HepG2 (cell line): ENCODE data around the gene LDLRAD4. TPM values are rescaled to one million over a fixed set of nuclear protein-coding genes. Genes with fewer than 3 reads are reported as not detected.

Experiments used
- ARNT2 ChIP-seq: sonication (generic); formaldehyde crosslinking; IDR thresholded peaks from 2 replicates; pipeline ENCODE4 v1.8.0; 2022; ENCODE audit warnings: mild to moderate bottlenecking, low read depth, missing genetic modification reagents, moderate library complexity
- ATF1 ChIP-seq: IDR thresholded peaks from 2 replicates; pipeline ENCODE4 v1.6.1; 2016; ENCODE audit warnings: mild to moderate bottlenecking, control low read depth
- CAMTA2 ChIP-seq: sonication (generic); formaldehyde crosslinking; IDR thresholded peaks from 2 replicates; pipeline ENCODE4 v1.4.0; 2020; ENCODE audit warnings: mild to moderate bottlenecking, missing genetic modification reagents, borderline replicate concordance
- CCAR2 ChIP-seq: fragments of 200-400 bp; formaldehyde crosslinking; optimal IDR thresholded peaks from 2 replicates; pipeline ENCODE3; 2018; ENCODE audit warnings: low read depth, mild to moderate bottlenecking, low read length, moderate library complexity
- FOXA1 ChIP-seq, 2 experiments: fragments of 450-650 bp in 1 of 2; sonication (generic) in 1 of 2; formaldehyde crosslinking in 1 of 2; IDR thresholded peaks; 2 replicates each; pipeline versions ENCODE4 v1.4.0 to v1.6.1; 2016 to 2020; ENCODE audit warnings: missing genetic modification reagents in 1 of 2
- HOXA3 ChIP-seq: sonication (generic); formaldehyde crosslinking; IDR thresholded peaks from 2 replicates; pipeline ENCODE4 v1.5.0; 2020; ENCODE audit warnings: missing genetic modification reagents
- NCOA1 ChIP-seq: sonication (generic); formaldehyde crosslinking; IDR thresholded peaks from 2 replicates; pipeline ENCODE4 v1.9.0; 2021; ENCODE audit warnings: missing genetic modification reagents
- NFE2L1 ChIP-seq: sonication (generic); formaldehyde crosslinking; IDR thresholded peaks from 2 replicates; pipeline ENCODE4 v1.4.0; 2020; ENCODE audit warnings: missing genetic modification reagents, mild to moderate bottlenecking, borderline replicate concordance
- NFE2L2 ChIP-seq: fragments of 150-350 bp; IDR thresholded peaks from 2 replicates; pipeline ENCODE4 v1.6.1; 2014; ENCODE audit warnings: low read length
- NFRKB ChIP-seq: fragments of 450-650 bp; IDR thresholded peaks from 2 replicates; pipeline ENCODE4 v1.6.1; 2017
- SMARCC2 ChIP-seq: fragments of 450-650 bp; IDR thresholded peaks from 2 replicates; pipeline ENCODE4 v1.6.1; 2017; ENCODE audit warnings: antibody characterized with exemption, mild to moderate bottlenecking
- TARDBP ChIP-seq: sonication (generic); formaldehyde crosslinking; IDR thresholded peaks from 2 replicates; pipeline ENCODE4 v1.8.0; 2022; ENCODE audit warnings: mild to moderate bottlenecking, missing genetic modification reagents
- TBP ChIP-seq: sonication (generic); formaldehyde crosslinking; IDR thresholded peaks from 2 replicates; pipeline ENCODE4 v1.5.0; 2020; ENCODE audit warnings: missing genetic modification reagents
- U2AF1 ChIP-seq: fragments of 200-400 bp; formaldehyde crosslinking; optimal IDR thresholded peaks from 2 replicates; pipeline ENCODE3; 2017; ENCODE audit warnings: mild to moderate bottlenecking, low read depth, low read length
- ZBTB20 ChIP-seq: sonication (generic); formaldehyde crosslinking; IDR thresholded peaks from 2 replicates; pipeline ENCODE4 v1.8.1; 2023; ENCODE audit warnings: missing genetic modification reagents, low read depth, mild to moderate bottlenecking, borderline replicate concordance
- ZFP36 ChIP-seq: fragments of 150-350 bp; IDR thresholded peaks from 2 replicates; pipeline ENCODE4 v1.6.1; 2018; ENCODE audit warnings: borderline replicate concordance, low read length, low read depth; ENCODE audit not compliant: partially characterized antibody
- ZNF251 ChIP-seq: sonication (generic); formaldehyde crosslinking; IDR thresholded peaks from 2 replicates; pipeline ENCODE4 v1.9.0; 2021; ENCODE audit warnings: mild to moderate bottlenecking, missing genetic modification reagents
- ZNF282 ChIP-seq: fragments of 450-650 bp; IDR thresholded peaks from 2 replicates; pipeline ENCODE4 v1.6.1; 2018; ENCODE audit not compliant: partially characterized antibody
- ZNF317 ChIP-seq: sonication (generic); formaldehyde crosslinking; IDR thresholded peaks from 2 replicates; pipeline ENCODE4 v1.5.0; 2020; ENCODE audit warnings: mild to moderate bottlenecking, missing genetic modification reagents
- ZNF343 ChIP-seq: sonication (generic); formaldehyde crosslinking; IDR thresholded peaks from 2 replicates; pipeline ENCODE4 v1.4.0; 2020; ENCODE audit warnings: mild to moderate bottlenecking, missing genetic modification reagents
- ZNF556 ChIP-seq: sonication (generic); formaldehyde crosslinking; IDR thresholded peaks from 2 replicates; pipeline ENCODE4 v1.4.0; 2020; ENCODE audit warnings: mild to moderate bottlenecking, missing genetic modification reagents, borderline replicate concordance
- ZNF777 ChIP-seq: sonication (generic); formaldehyde crosslinking; IDR thresholded peaks from 2 replicates; pipeline ENCODE4 v1.4.0; 2020; ENCODE audit warnings: missing genetic modification reagents
- ZSCAN20 ChIP-seq: sonication (generic); formaldehyde crosslinking; IDR thresholded peaks from 2 replicates; pipeline ENCODE4 v1.4.0; 2020; ENCODE audit warnings: missing genetic modification reagents, mild to moderate bottlenecking, borderline replicate concordance
- polyA plus RNA-seq, 8 experiments: library from polyadenylated mRNA; depleted of rRNA in 3 of 8; stranded (reverse) in 7 of 8; unstranded in 1 of 8; fragments of >200 nt; fragmentation: Illumina TruSeq in 4 of 8; extraction: Trizol in 4 of 8; gene quantifications; 2 replicates each; pipeline versions ENCODE4 v1.2.1 to v1.2.3, GENCODE V29; 2011 to 2016; ENCODE audit warnings: low read depth in 4 of 8, missing spikeins in 1 of 8, mixed read lengths in 1 of 8; ENCODE audit not compliant: insufficient read depth in 1 of 8
- total RNA-seq, 5 experiments: library from RNA; depleted of rRNA; stranded (reverse); fragments of >200 nt; fragmentation: Illumina TruSeq; extraction: Trizol; gene quantifications; 2 replicates each; pipeline ENCODE4 v1.2.3, GENCODE V29; 2016; ENCODE audit warnings: low read depth in 1 of 5
- TF ChIP-seq, protein P1 (sequence below): sonication (generic); formaldehyde crosslinking; IDR thresholded peaks from 2 replicates; pipeline ENCODE4 v1.5.1; 2020; ENCODE audit warnings: mild to moderate bottlenecking, missing genetic modification reagents, borderline replicate concordance
- TF ChIP-seq, protein P2 (sequence below): sonication (generic); formaldehyde crosslinking; IDR thresholded peaks from 2 replicates; pipeline ENCODE4 v1.4.0; 2020; ENCODE audit warnings: mild to moderate bottlenecking, low read depth, missing genetic modification reagents
- TF ChIP-seq, protein P3 (sequence below): sonication (generic); formaldehyde crosslinking; IDR thresholded peaks from 2 replicates; pipeline ENCODE4 v1.5.0; 2020; ENCODE audit warnings: mild to moderate bottlenecking, missing genetic modification reagents
- TF ChIP-seq, protein P4 (sequence below): sonication (generic); formaldehyde crosslinking; IDR thresholded peaks from 2 replicates; pipeline ENCODE4 v1.4.0; 2020; ENCODE audit warnings: missing genetic modification reagents

LDLRAD4 gene
- total and polyA plus RNA-seq, 2 of the 13 experiments (the other 11 are each of a cell fraction or from before 2014, with no cell fraction given): 13.6 to 20.9 TPM

DNA sequence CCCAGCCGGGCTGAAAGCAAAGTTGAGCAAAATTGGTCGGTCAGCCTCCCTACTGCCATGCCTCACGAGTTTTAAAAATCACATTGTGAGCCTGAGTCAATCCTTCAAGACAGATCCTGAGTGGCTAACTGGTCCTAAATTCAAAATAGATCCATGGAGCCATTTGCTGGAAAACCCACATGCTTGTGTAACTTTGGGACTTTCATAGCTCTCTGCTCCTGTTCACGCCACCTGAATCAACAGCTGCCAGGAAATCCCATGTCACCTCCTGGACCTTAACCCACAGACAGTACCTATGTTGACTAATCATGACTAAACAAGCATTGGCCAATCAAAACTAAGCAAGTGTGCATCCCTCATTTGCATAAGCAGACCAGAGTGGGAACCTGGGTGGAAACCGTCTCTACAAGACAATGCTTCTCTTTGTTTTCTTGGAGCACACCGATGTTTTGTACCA is 42.8 kb upstream of the LDLRAD4 start (continued):
- TF ChIP-seq SMARCC2 (0 out of 2 replicates have a peak, but pooled peaks have one; percentile 20), NFRKB (no peak), ZNF556 (CRISPR knock-in tag) (no peak; the same call in 1 of the 2 replicates), ZNF251 (CRISPR knock-in tag) (no peak), CAMTA2 (CRISPR knock-in tag) (no peak), ATF1 (CRISPR knock-in tag) (peak; percentile 45; the same call in 1 of the 2 replicates), NCOA1 (CRISPR knock-in tag) (no peak), HOXA3 (peak; percentile 81; the same call in 1 of the 2 replicates), ZBTB20 (CRISPR knock-in tag) (no peak; the same call in 1 of the 2 replicates), ZNF317 (peak; percentile 63; the same call in 1 of the 2 replicates), ZSCAN20 (CRISPR knock-in tag) (no peak), NFE2L1 (no peak), ZFP36 (no peak), CCAR2 (no peak), NFE2L2 (no peak), TBP (CRISPR knock-in tag) (no peak), FOXA1 (IDR thresholded peaks at IDR 0.05) (peak; percentile 87), FOXA1 (CRISPR knock-in tag; IDR thresholded peaks at IDR 0.05) (peak; percentile 96), ZNF777 (no peak), ZNF343 (CRISPR knock-in tag) (no peak), ZNF282 (no peak), TARDBP (peak; percentile 72; the same call in 1 of the 2 replicates), ARNT2 (CRISPR knock-in tag) (no peak), U2AF1 (no peak)
- TF ChIP-seq, protein P1, sequence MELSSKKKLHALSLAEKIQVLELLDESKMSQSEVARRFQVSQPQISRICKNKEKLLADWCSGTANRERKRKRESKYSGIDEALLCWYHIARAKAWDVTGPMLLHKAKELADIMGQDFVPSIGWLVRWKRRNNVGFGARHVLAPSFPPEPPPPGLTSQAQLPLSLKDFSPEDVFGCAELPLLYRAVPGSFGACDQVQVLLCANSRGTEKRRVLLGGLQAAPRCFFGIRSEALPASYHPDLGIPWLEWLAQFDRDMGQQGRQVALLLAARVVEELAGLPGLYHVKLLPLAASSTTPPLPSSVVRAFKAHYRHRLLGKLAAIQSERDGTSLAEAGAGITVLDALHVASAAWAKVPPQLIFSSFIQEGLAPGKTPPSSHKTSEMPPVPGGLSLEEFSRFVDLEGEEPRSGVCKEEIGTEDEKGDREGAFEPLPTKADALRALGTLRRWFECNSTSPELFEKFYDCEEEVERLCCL (CRISPR knock-in tag): no peak
- TF ChIP-seq, protein P2, sequence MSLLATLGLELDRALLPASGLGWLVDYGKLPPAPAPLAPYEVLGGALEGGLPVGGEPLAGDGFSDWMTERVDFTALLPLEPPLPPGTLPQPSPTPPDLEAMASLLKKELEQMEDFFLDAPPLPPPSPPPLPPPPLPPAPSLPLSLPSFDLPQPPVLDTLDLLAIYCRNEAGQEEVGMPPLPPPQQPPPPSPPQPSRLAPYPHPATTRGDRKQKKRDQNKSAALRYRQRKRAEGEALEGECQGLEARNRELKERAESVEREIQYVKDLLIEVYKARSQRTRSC (CRISPR knock-in tag): no peak
- TF ChIP-seq, protein P3, sequence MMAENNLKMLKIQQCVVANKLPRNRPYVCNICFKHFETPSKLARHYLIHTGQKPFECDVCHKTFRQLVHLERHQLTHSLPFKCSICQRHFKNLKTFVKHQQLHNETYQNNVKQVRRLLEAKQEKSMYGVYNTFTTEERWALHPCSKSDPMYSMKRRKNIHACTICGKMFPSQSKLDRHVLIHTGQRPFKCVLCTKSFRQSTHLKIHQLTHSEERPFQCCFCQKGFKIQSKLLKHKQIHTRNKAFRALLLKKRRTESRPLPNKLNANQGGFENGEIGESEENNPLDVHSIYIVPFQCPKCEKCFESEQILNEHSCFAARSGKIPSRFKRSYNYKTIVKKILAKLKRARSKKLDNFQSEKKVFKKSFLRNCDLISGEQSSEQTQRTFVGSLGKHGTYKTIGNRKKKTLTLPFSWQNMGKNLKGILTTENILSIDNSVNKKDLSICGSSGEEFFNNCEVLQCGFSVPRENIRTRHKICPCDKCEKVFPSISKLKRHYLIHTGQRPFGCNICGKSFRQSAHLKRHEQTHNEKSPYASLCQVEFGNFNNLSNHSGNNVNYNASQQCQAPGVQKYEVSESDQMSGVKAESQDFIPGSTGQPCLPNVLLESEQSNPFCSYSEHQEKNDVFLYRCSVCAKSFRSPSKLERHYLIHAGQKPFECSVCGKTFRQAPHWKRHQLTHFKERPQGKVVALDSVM (CRISPR knock-in tag): no peak
- TF ChIP-seq, protein P4, sequence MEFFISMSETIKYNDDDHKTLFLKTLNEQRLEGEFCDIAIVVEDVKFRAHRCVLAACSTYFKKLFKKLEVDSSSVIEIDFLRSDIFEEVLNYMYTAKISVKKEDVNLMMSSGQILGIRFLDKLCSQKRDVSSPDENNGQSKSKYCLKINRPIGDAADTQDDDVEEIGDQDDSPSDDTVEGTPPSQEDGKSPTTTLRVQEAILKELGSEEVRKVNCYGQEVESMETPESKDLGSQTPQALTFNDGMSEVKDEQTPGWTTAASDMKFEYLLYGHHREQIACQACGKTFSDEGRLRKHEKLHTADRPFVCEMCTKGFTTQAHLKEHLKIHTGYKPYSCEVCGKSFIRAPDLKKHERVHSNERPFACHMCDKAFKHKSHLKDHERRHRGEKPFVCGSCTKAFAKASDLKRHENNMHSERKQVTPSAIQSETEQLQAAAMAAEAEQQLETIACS (CRISPR knock-in tag): no peak
